GM21786 (cell line): Measurements from ENCODE around the gene LBH.
"Not testable (repeated sequence)": the region's sequence is repeated elsewhere in the genome, so short reads cannot be mapped to it uniquely, and the experiment has no call there.

Source experiments
- ATAC-seq: cut with Tn5 transposase; IDR thresholded peaks from one replicate; pipeline ENCODE4 v1.9.1; 2021; ENCODE audit not compliant: unreplicated experiment

LBH gene

GRCh38 chr2:30255466-30256408 lies 24.4 kb downstream of the LBH start:
- no peak for ATAC-seq

DNA sequence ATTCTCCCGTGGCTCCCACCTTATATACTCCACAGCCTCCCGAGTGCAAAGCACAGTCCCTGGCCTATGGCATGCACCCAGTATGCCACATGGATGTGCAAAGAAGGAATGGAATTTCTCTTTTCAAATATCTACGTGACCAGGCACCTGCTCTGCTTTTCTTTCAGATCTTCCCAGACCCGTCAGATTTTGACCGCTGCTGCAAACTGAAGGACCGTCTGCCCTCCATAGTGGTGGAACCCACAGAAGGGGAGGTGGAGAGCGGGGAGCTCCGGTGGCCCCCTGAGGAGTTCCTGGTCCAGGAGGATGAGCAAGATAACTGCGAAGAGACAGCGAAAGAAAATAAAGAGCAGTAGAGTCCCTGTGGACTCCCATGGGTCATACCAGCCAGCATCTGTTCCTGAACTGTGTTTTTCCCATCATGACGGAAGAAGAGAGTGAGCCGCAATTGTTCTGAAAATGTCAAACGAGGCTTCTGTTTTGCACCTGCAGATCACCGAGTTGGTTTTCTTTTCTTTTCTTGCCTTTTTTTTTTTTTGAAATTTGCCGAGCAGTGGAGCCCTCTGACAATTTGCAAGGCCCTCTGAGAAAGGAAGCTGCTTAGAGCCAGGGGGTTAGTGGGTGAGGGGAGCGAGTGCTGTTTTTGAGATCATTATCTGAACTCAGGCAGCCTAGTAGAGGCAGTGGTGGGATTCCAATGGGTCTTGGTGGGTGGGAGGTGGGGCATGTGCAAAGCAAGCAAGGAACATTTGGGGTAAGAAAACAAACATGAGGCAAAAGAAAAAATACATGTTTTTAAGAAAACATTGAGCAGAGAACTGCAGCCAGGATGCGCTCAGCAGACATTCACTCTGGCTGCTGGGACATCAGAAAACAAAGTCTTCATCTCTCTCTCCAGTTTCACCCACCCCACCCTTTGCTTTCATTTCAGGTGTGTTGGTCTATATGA lies 26.2 kb downstream of the LBH start:
- no peak for ATAC-seq

- ATAC-seq = no peak
These were observed 27.7 kb downstream of the LBH start for GRCh38 chr2:30259071-30259470.

DNA sequence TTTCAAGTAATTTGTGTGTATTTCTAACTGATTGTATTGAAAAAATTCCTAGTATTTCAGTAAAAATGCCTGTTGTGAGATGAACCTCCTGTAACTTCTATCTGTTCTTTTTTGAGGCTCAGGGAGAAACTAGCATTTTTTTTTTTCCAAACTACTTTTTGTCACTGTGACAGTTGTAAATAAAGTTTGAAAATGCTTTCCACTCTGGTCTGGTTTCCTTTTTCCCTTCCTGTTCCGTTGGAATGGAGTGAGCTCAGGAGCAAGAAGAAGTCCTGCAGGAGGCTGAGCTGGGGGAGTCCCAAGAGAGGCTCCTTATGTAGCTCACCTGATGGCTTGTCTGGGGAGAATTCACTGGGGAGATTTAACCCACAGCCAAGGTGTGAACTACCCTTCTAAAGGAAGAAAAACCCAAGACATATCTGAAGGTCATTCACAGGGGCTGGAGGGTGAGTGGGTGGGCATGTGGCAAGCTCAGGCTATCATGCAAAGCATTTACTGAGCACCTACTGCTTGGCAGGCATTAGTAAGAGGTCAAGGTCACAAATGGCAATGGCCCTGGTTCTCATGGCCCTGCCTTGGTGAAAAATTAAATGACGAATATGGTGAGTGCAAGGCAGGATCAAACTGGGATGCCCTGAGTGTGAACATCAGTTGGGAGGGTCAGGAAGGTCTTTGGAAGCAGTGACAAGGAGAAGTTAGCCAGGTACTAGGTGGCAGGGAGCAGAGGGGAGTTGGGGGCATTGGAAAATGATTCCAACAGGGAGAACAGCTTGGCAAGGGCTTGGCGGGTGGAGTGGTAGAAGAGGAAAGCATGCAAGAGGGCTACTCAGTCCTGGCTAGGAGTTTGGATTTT lies 28.7 kb downstream of the LBH start:
- no peak for ATAC-seq

GRCh38 chr2:30260941-30261340 lies 29.6 kb downstream of the LBH start:
- no peak for ATAC-seq

DNA sequence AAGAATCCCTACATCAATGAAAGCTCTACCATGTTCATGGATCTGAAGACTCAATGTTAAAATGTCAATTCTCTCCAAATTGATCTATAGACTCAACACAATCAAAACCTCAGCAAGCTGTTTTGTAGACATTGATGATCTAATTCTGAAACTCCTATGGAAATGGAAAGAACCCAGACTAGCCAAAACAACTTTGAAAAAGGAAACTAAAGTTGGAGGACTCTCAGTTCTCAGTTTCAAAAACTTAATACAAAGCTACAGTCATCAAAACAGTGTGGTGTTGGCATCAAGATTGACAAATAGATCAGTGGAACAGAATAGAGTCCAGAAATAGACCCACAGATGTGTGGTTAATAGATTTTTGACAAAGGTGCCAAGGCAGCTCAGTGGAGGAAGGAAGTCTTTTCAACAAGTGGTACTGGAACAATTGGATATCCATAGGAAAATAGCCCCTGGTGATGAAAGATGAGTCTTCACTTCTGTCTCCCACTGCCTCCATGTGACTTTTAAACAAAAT lies 30.4 kb downstream of the LBH start:
- ATAC-seq = no peak

DNA sequence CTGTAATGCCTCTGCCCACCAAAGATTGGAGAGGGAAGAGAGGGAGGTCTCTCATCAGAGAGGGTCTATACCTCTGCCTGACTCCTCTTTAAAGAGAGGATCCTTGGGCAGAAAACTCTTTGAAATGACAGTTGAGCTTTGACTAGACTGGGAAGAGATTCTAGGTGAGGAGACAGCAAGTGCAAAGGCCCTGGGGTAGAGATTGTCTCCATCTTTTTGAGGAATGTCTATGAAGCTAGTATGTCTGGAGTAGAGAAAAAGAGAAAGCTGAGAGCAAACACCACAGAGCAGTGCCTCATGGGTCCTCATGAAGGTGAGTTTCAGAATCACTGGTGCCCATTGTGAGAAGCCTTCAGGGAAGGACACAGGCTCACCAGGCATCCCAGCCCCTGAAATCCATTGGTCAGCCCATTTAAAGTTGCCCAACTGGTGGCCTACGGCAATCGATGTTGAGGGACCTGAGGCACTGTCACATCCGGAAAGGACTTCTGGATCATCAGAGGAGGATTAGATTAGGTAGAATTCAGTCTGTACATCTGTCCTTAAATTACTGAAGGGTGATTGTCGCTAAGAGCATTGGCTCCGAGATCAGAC lies 31.5 kb downstream of the LBH start:
- ATAC-seq = no peak

DNA sequence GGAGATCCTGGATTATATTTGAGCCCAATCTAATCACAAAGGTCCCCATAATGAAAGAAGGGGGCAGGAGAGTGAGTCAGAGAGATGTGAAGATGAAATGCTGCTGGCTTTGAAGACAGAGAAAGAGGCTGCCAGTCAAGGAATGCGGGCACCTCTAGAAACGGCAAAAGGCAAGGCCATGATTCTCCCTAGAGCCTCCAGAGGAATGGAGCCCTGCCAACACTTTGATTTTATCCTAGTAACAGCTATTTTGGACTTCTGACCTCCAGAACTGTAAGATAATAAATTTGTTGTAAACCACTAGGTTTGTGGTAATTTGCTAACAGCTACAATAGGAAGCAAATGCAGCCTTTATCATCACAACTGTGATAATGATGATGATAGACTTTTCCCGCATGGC lies 32.9 kb downstream of the LBH start:
- no peak for ATAC-seq

GRCh38 chr2:30265052-30266015 lies 34.0 kb downstream of the LBH start:
- ATAC-seq = no peak

DNA sequence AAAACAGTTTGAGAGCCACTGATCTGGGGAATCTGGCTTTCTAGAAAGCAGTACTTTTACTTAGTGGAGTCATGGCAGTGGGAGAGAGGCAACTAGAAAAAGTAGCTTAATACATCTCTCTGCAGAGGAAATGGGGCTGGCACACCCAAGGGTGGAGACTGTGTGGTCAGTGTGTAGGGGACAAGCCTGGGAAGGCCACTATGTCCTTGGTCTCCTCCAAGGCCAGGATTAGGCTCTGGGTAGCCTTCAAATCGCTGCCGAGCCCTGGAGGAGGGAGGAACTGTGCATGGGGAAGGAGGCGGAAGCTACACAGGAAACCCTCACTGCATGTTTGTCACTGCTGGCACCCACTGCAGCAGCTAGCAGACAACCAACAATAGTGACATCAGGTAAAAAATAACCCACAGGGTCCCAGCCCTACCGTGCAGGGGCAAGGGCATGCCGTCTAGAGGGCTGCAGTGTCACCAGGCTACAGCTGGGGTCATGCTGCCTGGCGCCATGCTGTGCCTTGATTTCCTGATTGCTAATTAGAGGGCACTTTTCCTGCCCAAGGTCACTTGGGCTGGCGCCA lies 34.8 kb downstream of the LBH start:
- ATAC-seq = peak; percentile 67

GRCh38 chr2:30266705-30267104 lies 35.4 kb downstream of the LBH start:
- no peak for ATAC-seq

DNA sequence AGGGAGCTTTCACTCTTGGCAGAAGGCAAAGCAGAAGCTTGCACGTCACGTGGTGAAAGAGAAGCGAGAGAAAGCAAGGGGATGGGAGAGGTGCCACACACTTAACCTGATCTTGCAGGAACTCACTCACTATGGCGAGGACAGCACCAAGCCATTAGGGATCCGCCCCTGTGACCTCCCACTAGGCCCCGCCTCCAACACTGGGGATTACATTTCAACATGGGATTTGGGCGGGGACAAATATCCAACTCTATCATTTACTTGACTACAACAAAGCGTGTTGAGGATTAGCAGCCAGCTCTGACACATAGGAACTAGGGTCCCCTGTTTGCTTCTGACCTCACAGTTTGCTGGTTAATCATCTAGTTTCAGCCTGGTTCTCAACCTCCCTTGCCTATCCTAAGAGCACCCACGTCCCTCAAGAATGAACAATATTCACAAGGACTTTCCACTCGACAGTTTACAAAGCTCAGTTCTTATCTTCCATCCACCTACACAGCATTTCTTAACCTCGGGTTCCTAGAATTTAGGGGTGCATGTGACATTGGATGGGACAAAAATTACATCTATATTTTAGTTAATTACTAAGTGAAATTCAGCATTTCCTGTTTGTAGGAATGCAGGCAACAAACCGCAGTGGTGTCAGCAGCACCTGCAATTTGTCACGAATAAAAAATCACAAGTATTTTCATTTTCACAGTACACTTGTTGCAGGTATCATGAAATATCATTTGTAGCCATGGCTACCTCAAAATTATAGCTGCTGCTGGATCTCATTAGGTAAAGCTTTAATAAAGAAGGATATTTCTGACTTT lies 36.0 kb downstream of the LBH start:
- no peak for ATAC-seq

GRCh38 chr2:30268296-30268871 lies 37.0 kb downstream of the LBH start:
- no peak for ATAC-seq

- not testable (repeated sequence) for ATAC-seq
These were observed 37.9 kb downstream of the LBH start for GRCh38 chr2:30269114-30269770.

DNA sequence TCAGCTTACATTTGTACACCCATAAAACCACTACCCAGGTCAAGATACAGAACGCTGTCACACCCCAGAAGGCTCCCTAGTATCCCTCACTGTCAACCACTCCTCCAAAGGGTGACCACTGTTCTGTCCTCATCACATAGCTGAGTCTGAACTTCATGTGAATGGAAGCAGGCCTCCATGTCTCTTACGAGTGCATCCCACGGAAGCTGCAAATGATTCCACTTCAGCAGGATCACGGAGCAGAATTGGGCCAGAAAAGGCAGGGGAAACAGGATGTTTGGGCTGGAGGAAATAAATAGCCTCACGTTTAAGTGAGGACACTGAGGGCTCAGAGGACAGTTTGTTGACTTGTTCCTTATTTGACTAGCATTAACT lies 38.4 kb downstream of the LBH start:
- no peak for ATAC-seq

- ATAC-seq = no peak
These were observed 38.8 kb downstream of the LBH start for GRCh38 chr2:30270166-30270565.

DNA sequence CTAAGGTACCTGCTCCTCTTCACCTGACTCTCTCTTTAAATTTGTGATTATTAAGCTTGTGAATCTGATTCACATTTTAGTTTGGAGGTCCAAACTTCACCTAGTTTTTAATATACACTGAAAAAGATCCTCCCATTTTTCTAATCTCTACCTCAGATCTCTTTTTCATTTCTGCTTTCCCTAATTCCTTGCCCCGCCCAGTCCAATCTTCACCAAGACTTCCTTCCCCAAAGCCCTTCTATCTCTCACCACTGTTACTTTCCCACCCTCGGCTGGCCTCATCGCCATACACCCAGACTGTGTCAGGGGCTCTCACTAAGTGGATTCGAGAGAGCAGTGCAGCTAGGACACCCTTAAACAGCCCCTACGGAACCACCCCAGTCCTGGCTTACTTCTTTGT lies 40.0 kb downstream of the LBH start:
- ATAC-seq = no peak
